ENCODE measurements around the gene ALDH3A2.
A peak's percentile ranks its signal among the peaks of the same experiment; 100 is the strongest.

The ALDH3A2 gene

GRCh38 chr17:19648475-19649273, at the start of gene ALDH3A2:
TSS of gene ALDH3A2 (plus strand) at chr17:19648751. CDS start at chr17:19648972, 221 bp downstream.
- DNase-seq, result peak; percentile 92

DNA sequence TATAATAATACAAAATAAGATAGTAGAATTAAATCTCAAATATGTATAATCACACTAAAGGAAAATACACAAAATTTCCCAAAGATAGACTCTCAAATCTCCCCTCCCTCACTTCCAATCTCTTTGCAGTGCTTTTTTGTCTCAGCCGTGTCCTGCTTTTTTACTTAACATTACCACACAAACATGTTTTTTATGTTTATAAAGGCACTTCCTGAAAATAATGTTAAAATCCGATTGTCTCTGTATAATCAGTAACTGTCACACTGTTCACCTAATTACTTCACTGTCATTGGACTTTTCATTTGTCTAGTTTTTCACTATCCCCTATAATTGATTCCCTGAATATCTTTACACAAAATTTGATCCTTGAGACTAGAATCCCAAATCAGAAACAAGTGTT, 38.2 kb upstream of the ALDH3A2 start:
- no peak for DNase-seq

DNA sequence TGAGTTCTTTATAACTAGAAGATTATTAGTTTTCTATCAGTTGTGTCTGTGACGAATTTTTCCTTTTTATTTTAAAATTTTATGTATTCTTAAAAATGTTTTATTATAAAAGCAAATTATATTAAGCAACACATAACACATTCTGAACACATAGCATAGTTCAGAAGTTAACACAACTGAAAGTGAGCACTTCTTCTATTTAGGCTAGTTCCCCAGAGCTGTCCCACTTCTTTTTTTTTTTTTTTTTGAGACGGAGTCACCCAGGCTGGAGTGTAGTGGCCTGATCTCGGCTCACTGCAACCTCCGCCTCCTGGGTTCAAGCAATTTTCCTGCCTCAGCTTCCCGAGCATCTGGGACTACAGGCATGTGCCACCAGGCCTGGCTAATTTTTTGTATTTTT, 37.7 kb upstream of the ALDH3A2 start:
- no peak for DNase-seq

- DNase-seq, result no peak
These were observed 34.6 kb upstream of the ALDH3A2 start for GRCh38 chr17:19613979-19614378.

DNA sequence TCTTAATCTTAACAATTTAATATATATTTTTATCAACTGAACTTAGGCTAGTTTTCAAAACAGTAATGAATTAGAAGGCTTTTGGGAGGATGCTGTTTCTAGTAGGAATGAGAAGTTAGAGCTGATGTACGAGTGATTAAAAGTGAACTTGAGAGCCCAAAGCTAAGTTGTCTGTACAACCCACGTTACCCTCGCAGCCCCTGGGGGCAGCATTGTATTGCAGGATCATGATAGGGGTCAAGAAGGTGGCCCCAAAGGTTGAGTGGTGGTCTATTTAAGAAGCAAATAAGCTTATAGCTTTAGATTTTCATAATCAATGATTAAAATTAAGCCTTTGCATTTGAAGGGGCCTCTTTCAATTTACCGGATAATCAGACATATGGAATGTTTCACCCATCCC, 33.7 kb upstream of the ALDH3A2 start:
- DNase-seq, result no peak

DNA sequence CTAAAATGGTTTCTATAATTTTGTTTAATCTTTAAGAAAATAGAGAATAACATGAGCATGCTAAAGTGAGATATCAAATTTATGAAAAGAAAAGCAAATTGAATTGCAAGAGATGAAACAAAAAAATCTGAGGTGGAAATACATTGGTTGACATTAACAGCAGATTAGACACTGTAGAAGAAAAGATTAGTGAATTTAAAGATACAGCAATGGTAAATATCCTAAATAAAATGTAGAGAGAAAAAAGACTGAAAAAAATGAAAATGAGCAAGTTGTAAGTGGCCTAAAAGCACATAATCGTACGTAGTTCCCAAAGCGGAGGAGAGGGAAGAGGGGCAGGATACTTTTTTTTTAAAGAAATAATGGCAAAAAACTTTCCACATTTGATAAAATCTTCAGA, 30.5 kb upstream of the ALDH3A2 start:
- no peak for DNase-seq

GRCh38 chr17:19619705-19620325, 28.7 kb upstream of the ALDH3A2 start:
- DNase-seq, result no peak

GRCh38 chr17:19621697-19622096, 26.9 kb upstream of the ALDH3A2 start:
- DNase-seq, result no peak

DNA sequence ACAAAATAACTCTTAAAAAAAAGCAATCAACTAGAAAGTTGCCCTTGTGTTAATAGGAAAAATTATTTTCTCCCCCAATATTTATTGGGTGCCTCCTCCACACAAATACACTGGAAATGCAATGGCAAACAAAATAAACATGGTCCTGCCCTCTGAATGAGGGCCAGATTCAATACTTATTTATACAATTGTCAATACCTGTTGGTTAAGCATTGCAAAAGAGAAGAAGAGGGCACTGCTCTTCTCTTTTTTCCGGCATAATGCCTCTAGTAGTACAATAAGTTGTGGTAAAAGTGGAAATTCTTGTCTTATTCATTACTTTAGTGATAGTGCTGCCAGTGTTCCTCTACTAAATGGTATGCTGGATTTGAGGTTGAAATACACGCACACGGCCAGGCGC, 22.5 kb upstream of the ALDH3A2 start:
- DNase-seq, result no peak

- no peak for DNase-seq
These were observed 19.1 kb upstream of the ALDH3A2 start for GRCh38 chr17:19629449-19629848.

DNA sequence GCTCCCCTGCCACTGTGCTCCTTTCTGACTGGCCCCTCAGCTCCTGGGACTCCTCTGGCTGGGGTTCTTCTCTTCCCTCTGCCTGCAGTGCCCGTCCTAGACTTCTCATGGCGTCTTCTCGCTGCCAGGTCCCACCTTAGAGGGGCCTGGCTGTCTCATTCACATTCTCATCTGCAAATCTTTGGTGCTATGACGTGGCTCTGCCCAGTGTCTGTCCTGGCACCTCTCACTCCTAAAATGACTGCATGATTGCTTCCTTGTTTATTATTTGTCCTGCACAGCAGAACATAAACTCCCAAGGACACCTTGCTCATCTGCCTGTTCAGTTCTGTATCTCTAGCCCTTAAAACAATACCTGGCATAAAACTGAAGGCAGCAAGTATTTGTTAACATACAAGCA, 18.5 kb upstream of the ALDH3A2 start:
- DNase-seq, result no peak

DNA sequence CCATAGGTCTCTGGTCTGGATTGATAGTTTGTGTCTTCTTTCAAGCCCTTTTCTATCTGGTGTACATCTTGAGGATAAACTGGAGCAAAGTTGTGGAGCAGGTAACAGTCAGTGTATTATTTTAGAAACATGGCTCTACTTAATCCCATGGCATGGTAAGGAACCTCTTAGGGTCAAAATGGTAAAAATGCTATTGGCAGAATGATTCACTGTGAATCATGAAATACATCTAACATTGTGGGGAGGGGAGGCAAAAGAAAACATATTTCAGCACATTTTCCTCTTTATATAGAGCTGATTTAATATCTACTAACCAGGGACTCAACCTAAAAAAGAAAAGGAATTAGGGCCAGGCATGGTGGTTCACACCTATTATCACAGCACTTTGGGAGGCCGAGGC, 17.9 kb upstream of the ALDH3A2 start:
- DNase-seq, result no peak

DNA sequence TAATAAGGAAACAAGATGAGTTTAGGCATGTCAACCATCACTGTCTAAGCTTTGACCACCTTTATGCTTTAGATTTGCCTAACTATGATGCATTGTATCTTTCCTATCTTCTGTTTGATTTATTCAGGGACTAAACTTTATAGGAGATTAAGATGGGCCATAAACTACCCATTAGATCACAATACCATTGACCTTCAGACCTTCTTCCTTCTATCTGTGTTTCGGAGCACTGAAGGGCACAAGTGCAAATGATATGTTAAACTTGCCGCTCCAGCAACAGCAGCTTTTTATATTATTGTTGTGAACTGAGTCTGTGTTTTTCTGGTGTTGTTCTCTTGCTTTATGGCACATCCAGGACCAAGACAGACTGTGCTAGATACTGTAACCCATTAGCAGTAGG, 16.6 kb upstream of the ALDH3A2 start:
- no peak for DNase-seq

DNA sequence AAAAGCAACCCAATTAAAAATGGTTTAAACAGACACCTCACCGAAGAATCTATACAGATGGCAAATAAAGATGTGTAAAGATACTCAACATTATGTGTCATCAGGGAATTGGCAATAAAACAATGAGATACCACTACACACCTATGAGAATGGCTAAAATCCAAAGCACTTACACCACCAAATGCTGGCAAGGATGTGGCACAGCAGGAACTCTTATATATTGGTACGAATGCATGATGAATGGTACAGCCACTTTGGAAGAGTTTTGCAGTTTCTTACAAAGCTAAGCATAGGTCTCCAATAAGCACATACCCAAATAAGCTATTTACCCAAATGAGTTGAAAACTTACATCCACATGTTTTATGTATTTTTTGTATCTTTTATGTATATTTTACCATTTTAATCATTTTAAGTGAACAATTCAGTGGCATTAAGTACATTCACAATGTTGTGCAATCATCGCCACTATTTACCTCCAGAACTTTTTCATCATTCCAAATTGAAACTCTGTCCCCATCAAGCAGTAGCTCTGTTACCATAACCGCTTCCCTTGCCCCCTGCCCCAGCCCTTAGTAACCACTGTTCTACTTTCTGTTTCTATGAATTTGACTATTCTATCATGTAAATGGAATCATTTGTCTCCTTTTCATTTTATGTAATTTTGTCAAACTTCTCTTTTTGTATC, 6.7 kb upstream of the ALDH3A2 start:
- DNase-seq, result no peak

DNA sequence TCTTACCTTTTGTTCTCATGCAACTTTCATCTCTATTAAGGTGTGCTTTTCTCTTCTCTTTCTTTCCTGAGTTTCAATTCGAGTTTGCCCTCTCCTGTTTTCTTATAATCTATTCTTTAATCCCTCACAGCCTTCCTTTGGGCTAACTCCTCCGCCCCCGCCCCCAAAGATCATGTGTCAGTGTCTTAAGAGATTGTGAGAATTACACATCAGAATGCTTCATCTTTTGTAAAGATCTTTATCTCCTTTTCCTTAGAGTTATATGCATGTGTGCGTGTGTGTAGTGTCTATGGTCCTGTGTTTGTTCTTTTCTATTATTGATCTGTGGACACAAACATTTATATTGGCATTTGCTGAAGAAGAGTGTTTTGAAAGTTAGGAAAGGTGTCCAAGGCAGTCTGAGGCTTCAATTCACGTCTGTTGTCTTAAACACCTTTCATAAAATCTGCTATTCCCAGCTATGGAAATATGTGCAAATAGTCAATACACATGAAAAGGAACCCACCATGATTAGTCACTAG, 6.1 kb upstream of the ALDH3A2 start:
- DNase-seq, result no peak

- DNase-seq, result no peak
These were observed 3.9 kb upstream of the ALDH3A2 start for GRCh38 chr17:19644493-19645210.

DNA sequence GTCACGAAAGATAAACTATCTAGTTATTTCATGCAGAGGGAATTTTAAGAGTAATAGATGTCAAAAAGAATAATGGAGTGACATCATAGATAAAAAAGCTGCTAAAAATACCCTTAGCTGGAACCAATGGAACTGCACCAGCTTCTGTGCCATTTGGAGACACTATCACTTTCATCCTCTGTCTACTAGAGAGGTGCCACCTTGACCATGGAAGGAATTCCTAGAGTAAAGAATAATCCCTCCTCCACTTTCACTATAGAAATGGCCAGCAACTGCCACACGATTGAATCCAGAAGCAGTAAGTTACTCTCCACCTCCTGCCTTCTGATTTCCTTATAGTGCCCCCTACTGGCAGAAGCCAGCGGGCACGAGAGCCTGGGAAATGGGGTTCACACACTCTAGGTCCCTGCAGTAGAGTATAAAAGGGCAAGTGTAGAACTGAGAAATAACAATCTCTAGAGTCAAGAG, 2.8 kb upstream of the ALDH3A2 start:
- DNase-seq, result no peak

DNA sequence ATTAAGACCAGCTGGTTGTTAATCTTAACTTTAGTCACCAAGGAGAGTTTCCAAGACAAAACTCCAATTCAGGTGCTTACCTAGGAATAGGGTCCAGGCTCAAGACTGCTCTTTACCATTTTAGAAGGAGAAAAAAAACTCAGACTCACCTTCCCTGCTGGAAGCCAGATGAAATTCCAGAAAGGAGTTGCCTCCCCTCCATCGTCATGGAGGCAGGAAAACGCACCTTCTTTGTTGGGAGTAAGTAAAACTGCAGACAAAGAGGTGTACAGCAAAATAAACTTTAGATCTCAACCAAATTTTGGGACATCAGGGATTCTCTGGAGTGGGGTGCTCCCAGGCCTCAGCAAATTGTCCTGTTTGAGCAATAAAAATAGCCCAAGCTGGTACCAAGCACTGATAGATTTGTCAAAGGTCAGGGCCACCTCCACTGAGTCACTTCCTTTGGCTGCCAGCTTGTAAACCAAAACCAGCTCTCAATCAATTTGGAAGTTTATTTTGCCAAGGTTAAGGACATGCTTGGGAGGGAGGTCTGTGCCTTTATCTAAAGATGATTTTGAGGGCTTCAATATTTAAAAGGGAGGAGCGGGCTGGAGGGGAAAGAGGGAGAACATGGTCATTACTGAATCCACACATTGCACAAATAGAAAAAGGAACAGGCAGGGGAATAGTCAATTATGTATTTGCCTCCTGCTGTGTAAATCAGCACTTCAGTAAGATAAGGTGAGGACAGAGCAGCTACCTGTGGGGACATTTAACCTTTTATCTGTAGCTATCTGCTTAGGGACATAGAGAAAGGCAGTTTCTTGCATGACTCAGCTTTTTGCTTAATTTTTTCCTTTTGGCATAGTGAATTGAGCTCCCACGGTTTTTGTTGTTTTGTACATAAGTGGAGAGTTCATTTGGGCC, 1.5 kb upstream of the ALDH3A2 start:
- DNase-seq, result no peak

- DNase-seq, result peak; percentile 61
These were observed 665 bp upstream of the ALDH3A2 start for GRCh38 chr17:19647697-19648474.

DNA sequence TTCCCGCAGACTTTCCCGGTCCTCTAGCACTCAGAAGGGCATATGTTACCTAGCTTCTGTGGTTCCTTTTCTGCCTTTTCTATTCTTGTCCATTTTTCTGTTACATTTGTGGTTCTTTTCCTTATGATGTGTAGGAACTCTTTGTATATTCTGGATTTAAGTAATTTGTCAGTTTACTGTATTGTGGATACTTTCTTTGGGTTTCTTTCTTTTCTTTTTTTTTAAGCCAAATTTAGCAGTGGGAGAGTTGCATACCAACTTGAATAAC, 657 bp downstream of the ALDH3A2 start:
- DNase-seq, result no peak

- DNase-seq, result peak; percentile 10
These were observed 2.3 kb downstream of the ALDH3A2 start for GRCh38 chr17:19650826-19651225.

All from fibroblast of upper back skin (primary cell).